ENCODE measurements around the gene PPP2R3B.

GRCh38 chrX:336227-336626 is 50.5 kb downstream of the PPP2R3B start:
- no peak for TF ChIP-seq CTCF (IDR thresholded peaks at IDR 0.05)
- TF ChIP-seq POLR2A (IDR thresholded peaks at IDR 0.05): no peak

Data from testis (tissue), 2 donors.